SIG-M5 (cell line): ENCODE measurements around the gene PRRC2C.
"Not testable (repeated sequence)": the region's sequence is repeated elsewhere in the genome, so short reads cannot be mapped to it uniquely, and the experiment has no call there.

ENCODE experiments used
- DNase-seq: peaks from one replicate; lab custom pipeline; 2025; lab: John Stamatoyannopoulos, UW

The PRRC2C gene

DNA sequence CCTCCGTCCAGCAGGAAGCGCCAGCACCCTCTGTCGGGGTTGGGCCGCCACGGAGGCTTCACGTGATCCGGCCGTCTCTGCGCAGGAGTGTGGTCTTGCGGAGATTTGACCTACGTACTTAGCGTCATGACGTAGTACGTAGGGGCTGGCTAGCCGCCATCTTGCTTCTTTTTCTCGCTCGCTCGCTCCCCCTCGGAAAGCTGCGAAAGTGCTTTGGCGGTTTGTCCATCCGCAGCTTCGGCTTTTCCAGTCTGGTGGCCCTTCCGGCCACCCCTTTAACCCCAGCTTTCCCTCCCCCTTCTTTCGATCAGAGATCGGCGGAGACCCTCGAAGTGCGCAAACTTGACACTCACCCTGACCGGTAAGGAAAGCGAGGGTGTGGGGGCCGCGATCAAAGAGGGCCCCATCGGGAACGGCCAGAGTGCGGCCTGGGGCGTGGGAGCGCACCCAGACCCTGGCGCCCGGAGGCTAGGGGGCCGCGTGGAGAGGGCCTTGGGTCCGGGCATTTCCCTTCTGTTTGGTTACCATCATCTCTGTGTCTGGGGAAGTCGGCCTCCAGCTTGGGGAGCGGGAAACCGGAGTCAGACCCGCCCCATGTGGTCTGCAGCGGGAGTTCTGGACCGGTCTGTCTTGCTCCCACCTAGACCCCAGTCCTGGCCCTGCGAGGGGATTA is at the start of gene PRRC2C:
PRRC2C (plus strand) TSS at position 156 of the 673 bp plus-strand sequence. CDS start 26,559 bp downstream, outside the sequence.
- DNase-seq, result peak; percentile 94

DNA sequence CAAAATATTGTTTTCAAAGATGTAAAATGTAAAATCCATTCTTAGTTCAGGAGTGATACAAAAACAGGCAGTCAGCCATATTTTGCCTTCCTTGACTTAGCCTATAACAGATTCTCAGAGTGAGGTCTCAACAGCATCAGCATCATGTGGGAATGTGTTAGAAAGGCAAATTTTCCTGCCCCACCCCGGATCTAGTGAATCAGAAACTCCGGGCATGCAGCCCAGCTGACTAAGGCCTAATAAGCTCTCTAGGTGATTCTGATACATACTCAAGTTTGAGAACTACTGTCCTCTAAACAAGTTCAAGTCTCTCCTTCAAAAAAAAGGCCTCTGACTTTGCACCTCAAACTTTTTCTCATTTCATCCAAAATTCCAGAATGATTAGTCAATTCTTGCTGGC is 46.9 kb upstream of the PRRC2C start:
- DNase-seq, result no peak

DNA sequence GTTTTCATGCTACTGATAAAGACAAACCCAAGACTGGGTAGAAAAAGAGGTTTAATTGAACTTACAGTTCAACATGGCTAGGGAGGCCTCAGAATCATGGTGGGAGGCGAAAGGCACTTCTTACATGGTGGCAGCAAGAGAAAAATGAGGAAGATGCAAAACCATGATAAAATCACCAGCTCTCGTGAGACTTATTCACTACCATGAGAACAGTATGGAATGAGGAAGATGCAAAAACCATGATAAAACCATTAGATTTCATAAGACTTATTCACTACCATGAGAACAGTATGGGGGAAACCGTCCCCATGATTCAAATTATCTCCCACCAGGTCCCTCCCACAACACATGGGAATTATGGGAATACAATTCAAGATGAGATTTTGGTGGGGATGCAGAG is 45.1 kb upstream of the PRRC2C start:
- not testable (repeated sequence) for DNase-seq

DNA sequence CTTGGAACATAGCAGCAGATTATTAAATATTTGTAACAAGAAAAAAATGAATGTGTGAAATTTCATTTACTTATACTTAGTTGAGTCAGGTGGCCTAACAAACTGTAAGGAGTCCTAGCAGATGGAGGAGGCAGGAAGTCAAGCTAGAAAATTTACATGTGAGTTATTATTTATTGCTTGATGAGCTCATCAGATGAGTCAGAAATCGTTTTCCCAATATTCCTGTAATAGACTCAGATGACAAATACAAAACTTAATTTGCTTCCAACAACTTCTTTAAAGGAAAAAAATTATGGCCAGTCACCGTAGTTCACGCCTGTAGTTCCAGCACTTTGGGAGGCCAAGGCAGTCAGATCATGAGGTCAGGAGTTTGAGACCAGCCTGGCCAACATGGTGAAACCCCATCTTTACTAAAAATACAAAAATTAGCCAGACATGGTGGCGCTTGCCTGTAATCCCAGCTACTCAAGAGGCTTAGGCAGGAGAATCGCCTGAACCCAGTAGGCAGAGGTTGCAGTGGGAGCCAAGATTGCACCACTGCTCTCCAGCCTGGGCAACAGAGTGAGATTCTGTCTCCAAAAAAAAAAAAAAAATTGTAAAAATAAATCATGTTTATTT is 43.9 kb upstream of the PRRC2C start:
- DNase-seq, result not testable (repeated sequence)

DNA sequence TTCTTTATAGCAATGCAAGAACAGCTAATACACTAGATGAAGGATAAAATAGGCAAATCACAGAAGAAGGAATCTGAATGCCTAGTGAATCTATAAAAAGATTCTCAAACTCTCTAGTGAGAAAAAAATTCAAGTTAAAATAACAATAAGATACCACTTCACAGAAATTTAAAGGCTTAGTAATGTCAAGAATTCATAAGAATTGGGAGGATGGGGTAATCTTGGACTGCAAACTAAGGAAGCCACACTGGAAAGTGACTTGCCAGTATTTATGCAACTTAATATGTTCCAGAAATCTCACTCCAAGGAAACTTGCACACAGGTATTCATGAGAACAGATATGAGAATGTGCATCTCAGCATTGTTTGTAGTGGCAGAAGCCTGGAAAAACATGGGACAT is 38.9 kb upstream of the PRRC2C start:
- no peak for DNase-seq

DNA sequence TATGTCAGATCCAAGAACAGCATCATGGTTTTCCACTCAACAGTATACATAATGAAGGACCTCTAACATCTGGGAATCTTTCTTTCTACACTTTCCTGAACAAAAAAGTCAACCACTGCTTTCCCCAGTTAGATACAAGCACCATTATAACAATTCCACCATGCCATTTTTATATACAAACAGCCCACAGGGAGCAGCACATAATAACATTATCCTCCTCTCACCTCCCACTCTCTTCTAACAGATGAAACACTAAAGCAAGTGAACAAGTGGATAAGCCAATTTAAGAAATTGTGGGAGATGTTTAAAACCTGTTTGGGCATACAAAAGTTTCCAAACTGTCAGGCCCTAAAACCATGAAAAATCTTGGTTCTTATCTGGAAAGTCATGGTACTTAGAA is 29.4 kb upstream of the PRRC2C start:
- DNase-seq, result no peak

DNA sequence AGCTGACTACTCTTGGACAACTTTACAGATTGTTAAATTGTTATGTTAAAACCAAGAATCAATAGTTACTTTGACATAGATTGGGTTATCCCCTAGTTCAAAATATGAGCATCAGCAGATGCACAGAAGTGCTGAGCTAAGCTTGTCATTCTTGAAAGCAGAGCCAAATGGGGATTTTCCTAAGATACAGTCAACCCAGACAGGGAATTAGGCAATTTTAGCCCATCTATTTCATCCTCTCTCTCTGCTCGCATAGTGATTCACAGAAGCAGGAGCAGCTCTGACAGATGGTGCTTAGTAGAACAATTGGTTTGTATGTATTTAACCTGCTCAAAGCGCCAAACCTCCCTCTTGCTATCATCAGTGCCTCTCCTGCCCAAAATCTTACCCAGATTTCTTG is 27.9 kb upstream of the PRRC2C start:
- DNase-seq, result no peak

DNA sequence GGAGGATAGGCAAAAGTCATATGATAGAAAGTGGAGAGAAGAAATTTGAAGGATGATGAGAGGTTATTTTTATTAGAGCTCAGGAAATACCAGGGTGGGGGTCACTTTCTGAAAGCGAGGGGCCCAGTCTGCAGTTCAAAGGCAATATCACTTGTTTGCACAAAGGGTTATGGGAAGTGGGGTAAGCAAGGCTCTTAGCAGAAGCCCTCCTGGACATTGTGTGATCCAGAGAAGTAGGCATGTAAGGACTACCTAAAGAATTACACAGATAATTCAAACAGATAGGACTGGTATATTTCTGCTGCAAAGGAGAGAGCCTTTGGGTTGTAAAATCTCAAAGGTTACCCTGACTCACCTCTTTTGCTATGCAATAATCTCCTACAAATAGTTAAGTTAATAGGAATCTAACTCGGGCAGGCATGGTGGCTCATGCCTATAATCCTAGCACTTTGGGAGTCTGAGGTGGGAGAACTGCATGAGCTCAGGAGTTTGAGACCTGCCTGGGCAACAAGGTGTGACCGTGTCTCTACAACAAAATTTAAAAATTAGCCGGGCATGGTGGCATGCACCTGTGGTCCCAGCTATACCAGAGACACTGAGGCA is 25.2 kb upstream of the PRRC2C start:
- DNase-seq, result no peak

DNA sequence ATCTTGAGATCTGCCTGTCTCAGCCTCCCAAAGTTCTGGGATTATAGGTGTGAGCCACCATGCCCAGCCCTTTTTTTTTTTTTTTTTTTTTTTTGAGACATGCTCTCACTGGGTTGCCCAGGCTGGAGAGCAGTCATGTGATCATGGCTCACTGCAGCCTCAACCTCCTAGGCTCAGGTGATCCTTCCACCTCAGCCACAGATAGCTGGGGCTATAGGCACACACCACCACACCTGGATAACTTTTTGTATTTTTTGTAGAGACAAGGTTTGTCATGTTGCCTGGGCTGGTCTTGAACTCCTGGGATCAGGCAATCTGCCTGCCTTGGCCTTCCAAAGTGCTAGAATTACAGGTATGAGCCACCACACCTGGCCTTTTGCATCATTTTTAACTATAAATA is 17.7 kb upstream of the PRRC2C start:
- DNase-seq, result no peak

DNA sequence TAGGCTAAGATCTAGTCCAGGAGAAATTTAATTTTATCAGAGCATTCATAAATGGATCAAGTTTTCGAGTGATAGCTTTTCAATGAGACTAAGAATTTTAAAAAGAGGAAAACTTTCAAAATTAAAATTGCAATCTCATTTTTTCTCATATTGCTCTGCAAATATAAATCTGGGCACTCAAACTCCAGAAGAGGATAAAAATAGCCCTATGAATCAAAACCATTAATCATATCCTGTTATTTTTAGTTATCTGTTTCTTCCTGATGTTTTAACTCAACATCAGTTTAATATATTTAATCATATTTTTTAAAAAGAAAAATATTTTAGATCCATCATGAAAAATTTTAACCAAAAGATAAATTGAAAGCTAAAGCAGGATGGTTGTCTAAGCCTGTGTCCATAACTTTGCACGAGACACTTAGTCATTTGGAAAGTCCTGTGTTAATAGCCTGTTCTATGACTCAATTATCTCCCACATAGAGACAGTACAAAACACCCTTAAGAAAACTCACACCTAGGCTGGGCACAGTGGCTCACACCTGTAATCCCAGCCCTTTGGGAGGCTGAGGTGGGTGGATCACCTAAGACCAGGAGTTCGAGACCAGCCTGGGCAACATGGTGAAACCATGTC is 17.1 kb upstream of the PRRC2C start:
- no peak for DNase-seq

DNA sequence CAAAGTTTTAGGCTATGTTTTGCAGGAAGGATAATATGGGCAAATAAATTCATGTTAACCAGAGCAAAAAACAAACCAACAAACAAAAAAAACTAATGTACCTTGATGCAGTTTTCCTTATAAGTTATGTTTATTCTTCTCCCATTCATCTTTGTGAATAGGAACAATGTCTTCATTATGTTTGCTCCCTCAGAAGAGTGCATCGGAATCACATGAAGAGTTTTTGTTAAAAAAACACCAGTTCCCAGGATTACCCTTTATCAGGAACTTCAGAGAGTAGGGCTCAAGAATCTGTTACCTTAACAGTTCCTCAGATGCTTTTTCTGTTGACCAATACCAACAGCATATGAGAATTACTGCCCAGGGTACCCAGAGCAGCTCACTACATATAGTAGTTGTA is 14.6 kb upstream of the PRRC2C start:
- no peak for DNase-seq

DNA sequence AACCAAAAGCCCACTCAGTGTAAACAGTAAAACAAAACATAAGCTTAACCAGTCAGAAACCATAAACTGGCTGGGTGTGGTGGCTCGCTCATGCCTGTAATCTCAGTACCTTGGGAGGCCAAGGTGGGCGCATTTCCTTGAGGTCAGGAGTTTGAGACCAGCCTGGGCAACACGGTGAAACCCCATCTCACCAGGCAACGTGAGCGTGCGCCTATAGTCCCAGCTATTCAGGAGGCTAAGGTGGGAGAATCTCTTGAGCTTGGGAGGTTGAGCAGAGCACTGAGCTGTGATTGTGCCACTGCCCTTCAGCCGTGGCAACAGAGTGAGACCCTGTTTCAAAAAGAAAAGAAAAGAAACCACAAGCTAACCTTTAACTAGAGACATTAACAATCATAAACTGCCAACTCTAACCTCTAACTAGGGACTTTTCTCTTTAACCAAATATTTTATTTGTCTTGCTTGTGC is 13.1 kb upstream of the PRRC2C start:
- DNase-seq, result no peak

DNA sequence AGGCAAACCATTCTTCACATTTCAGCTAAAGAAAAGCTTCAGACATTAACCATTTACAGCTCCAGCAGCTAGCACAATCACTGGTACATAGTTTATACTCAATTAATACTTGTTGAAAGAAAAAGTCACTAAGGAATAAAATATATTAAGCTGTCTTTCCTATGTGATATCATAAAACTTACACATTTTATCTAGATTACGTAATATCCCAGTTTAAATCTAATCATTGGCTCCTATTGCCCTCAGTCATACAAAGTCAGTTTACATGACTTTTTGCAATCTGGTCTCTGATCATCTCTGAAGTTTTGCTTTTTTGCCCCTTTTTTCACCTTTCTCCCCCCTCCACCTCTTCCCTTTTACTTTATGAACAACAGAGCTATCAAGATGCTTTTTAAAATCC is 8.5 kb upstream of the PRRC2C start:
- no peak for DNase-seq

DNA sequence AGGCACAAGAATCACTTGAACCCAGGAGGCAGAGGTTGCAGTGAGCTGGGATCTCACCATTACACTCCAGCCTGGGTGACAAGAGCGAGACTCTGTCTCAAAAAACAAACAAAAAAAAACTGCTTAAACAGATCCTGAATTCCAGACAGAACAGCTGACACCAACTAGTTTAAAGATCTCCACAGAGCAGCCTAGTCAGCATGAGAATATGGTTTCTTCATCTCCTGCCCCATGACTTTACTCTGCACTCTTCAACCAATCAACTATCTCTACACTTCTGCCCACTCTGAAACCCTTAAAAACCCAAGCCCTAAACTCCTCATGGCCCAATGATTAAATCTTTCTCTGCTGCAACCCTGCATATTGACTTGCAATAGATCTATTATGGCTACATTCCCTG is 7.5 kb upstream of the PRRC2C start:
- no peak for DNase-seq

DNA sequence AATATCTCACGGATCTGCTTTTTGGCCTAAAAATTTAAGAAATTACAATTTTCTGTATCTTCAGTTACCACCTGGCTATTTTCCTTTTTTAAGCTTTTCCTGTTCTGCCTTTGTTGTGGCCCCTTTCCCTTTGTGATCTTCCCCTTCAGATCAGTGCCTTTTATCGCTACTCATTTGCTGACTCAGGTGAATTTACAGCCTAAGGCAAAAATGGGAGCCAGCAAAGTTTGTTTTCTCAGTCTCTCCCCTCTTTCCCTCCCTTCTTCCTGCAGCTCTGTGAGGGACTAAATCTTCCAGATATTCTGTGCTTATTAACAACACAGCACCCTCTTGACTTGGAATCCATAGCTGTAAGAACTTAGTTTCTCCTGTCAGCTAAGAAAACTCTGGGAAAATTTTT is 5.3 kb upstream of the PRRC2C start:
- no peak for DNase-seq

DNA sequence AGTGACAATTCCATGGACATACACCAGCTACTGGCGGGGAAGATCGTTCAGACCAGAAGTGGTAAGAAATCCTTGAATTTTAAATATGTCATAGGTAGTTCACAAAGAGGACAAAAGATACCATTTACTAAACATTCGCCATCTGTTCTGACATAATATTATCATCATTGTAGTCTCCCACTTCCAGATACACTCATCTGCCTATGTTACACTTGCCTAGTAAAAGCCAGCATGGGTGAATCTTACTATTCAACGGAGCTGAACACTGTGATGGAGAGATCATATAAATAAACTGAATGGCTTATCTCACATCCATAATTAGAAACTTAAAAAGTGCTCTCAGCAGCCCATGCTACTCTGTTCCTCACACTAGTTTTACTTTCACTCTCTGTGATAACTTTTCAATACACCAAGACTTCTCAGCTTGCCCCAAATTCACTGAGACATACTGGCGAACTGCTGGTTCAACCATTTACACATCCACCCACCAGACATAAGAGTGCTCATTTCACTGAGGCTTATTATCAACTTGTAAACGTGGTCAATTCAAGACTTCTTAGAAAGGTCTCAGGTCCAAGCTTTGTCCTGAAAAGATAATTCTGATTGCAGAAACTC is 463 bp upstream of the PRRC2C start:
- no peak for DNase-seq

DNA sequence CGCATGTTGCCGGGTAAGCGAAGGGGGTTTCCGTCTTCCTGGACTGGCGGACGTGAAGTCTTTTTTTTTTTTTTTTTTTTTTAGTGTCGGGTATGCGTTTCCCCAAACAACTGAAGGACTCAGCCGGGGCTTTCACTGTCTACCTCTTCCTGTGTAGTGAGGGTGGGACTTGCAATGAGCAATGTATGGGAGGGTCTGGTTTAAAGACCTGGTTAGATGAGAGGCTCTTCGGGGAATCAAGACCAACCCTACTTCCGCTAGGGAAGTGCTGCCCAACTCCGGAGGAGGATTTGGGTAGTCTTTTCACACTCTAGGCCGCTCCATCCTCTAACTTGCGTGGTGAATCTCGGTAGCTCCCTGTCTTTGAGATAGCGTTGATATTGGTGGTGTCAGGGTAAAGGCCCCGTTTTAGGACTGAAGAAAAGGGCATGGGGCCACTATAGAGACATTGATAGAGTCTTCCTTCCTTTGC is 754 bp downstream of the PRRC2C start:
- DNase-seq, result peak; percentile 49

DNA sequence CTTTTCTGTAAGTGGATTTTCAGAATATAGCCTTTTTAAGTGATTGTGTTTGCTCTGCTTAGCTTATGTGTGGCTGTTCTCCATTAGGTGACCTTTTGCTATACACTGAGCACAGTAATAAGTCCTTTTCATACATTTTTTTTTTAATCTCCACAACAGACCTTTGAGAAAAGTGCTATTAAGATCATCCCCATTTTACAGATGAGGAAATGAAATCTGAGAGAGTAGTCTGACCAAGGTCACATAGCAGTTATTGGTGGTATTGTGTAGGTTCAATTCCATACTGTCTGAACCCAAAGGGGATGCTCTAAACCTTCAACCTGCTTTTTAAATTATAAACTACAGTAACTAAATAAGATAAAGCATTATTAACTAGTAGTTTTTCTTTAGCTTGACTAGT is 1.7 kb downstream of the PRRC2C start:
- no peak for DNase-seq

DNA sequence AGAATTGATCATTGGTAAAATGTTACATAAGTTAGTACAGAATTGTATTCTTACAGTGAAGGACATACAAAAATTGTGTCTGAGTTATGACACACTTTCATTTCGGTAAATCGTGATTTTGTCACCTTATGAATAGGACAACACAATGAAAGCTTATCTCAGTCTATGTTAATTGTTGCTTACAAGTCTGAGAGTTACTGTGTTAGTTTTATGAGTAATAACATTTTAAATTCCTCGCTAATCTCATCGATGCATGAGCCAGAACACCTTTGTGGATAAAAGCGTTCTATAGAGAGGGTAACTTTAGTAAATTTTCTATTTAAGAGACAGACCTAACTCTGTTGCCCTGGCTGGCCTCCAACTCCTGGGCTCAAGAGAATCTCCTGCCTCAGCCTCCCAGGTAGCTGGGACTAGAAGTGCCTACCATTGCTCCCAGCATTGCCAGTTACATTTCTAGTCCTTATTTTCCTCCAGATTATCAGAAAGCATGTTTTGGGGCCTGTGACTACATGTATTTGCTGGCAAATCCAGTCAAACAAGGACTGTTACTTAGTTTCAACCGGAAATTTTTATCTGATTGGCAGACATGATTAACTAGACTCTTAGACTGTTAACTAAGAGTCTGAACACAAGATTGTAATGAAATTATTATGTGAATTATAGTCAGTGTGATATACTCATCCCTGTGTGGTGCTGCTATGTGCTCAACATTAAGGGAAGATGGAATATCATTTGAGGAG is 3.0 kb downstream of the PRRC2C start:
- DNase-seq, result no peak

DNA sequence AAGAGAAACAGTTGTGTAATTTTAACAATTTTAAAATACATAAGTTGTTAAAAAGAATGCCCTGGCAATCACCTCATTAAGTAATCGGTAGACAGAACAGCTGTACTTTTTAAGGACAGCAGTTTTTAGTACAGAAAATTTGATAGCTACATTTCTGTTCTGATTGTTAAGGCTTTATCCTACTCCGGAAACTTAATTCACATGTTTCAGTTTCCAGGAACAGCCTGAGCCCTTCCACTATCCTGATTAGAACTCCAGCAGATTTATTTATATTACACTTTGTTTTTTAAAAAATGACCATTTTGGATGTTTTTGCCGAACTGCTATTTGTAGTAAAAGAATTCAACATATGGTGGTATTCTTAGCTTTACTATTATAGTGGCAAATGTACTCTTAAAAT is 8.7 kb downstream of the PRRC2C start:
- DNase-seq, result no peak

DNA sequence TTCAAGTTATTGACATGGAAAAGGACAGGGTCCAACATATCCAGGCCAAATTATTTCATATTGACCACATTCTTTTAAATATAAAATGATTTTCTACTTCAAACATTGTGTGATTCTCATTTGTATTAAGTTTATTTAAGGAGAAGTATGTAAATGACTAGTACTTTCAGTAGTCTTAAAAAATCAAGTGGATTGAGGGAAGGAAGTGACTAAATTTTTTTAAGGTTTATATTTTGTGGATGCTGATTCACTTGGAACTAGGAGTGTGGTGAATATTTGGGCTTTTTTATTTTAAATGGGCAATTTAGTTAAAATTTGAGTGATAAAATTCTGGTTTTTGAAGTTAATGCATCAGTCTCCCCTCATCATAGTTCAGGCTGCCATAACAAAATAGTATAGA is 10.1 kb downstream of the PRRC2C start:
- DNase-seq, result no peak

DNA sequence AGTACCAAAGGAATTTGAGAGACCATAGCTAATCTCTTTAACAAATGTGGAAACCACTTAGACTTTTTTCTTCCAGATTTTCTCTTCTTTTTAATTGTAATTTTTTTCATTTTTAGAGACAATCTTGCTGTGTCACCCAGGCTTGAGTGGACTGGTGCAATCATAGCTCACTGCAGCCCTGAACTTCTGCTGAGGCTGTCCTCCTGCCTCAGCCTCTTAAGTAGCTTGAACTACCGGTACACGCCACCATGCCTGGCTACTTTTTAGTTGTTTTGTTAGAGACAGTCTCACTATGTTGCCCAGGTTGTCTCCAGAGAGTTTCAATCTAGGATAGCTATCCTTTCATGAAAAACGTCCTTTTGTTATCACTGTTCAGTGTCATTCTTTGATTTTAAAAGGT is 15.0 kb downstream of the PRRC2C start:
- no peak for DNase-seq
